ENCODE measurements around the gene CDKAL1.

The CDKAL1 gene

GRCh38 chr6:21274851-21275250 lies 740.6 kb downstream of the CDKAL1 start:
- no peak for DNase-seq

DNA sequence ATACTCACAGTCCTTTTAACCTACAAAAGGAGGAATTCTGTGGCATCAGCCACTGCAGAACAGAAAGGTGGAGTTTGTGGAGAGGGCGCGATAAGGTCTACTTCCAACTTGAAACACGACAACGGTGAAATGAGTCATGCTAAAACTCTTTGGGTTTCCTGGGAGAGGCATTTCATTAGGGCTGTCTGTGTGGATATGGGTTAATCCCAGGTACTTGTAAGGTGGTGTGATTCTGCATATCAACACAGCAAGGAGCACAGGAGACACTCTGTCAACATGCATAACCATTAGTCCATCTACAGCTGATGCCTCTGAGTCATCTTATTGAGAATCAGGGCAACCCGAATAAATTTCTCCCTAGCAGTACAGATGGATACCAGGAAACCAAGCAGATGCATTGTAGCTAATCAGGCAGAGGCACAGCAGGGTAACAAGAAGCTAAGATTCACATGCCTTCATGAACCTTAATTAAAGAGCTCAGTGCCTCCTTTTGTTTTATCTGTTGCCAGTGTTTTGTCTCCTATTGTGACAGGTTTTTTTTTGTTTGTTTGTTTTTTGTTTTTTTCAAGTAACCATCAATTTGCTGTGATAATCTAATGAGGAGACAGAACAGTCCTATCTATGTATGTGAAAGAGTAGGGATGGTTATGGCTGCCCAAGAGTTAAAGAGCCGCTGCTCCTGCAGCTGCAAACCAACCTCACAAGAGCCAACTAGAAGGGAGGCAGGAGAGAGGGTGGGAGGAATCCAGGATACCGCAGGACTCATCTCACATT lies 743.5 kb downstream of the CDKAL1 start:
- DNase-seq, result no peak

DNA sequence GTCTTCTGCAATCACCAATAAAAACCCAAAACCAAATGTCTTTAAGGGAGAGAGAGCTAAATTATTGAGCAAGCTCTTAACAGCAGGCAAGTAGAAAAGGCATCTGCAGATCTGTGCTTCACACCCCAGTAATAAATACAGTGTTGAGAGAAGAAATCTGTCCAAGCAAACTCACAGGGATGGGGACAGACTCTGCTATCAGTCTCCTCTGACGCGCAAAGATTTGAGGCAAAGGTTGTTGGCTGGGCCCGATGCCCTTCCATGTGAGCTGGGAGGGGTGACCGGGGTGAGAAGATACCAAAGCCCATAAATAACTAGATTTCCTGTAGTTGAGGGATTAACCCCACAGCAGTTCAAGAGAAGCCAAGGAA lies 744.1 kb downstream of the CDKAL1 start:
- DNase-seq, result no peak

GRCh38 chr6:21279619-21280018 lies 745.4 kb downstream of the CDKAL1 start:
- no peak for DNase-seq

- DNase-seq, result no peak
These were observed 747.1 kb downstream of the CDKAL1 start for GRCh38 chr6:21281366-21281765.

Measured in CD4-positive, alpha-beta T cell treated with Interferon gamma for 1 hour (primary cell).